ENCODE data around the gene COL2A1. TPM values are rescaled to one million over a fixed set of nuclear protein-coding genes. Genes with fewer than 3 reads are reported as not detected.

The COL2A1 gene
- total and polyA plus RNA-seq, 2 experiments from 2014 or later = not detected

DNA sequence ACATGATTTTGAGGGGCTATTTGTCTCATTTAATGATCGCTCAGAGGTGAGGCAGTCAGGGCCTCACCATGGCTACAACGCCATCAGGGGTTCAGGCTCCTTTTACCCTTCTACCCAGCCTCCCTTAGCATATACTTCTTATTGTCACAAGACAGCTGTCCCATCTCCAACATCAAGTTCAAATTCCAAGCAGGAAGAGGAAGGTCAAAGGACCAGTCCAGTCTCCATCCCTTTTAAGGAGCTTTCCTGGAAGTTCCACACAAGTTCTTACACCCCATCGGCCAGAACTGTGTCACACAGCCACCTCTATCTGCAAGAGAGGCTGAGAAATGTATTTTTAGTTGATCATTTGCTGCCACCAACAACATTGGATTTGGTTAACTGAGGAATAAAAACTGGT, 49.2 kb downstream of the COL2A1 start:
- H3K79me2 ChIP-seq (ENCODE audit: insufficient read depth) = no peaks in the 10 kb centered on the region
- H3K27ac ChIP-seq = no peak overlapping the region
- H3K27me3 ChIP-seq (replicated peaks; ENCODE audit: insufficient read depth) = no peaks in the 10 kb centered on the region
- no peak for DNase-seq
- TF ChIP-seq EZH2 (IDR thresholded peaks at IDR 0.05; ENCODE audit: insufficient read depth, poor library complexity, severe bottlenecking) (no peak), EZH2phosphoT487 (IDR thresholded peaks at IDR 0.05; ENCODE audit: insufficient read depth, low read depth) (no peak)
- H3K4me1 ChIP-seq (ENCODE audit: insufficient read depth) = no peaks in the 10 kb centered on the region
- in situ Hi-C loops (cut with MboI) = no loop called here
- H3K4me3 ChIP-seq = no peak overlapping the region
- no peak overlapping the region for H3K4me2 ChIP-seq (ENCODE audit: unreplicated experiment)
- H4K20me1 ChIP-seq (ENCODE audit: insufficient read depth) = no peaks in the 10 kb centered on the region
- no peak overlapping the region for H3K9ac ChIP-seq
- no peaks in the 10 kb centered on the region for H3K9me2 ChIP-seq (ENCODE audit: insufficient read depth)
- no peaks in the 10 kb centered on the region for H3K36me3 ChIP-seq (ENCODE audit: low read depth)
- no peaks in the 10 kb centered on the region for H3K9me3 ChIP-seq (ENCODE audit: low read depth)
- WGBS, 2 experiments (ENCODE audit: low coverage in 1 of 2, low lambda C conversion rate in 2 of 2, missing lambda C conversion rate in 2 of 2) = 65% methylated on average over 3 of the region's 3 CpGs
- peaks cover 6% of the 10 kb centered on the region; the same call in 1 of the 2 replicates for H3F3A ChIP-seq (ENCODE audit: insufficient read depth)
- no peak overlapping the region for H2AFZ ChIP-seq

DNA sequence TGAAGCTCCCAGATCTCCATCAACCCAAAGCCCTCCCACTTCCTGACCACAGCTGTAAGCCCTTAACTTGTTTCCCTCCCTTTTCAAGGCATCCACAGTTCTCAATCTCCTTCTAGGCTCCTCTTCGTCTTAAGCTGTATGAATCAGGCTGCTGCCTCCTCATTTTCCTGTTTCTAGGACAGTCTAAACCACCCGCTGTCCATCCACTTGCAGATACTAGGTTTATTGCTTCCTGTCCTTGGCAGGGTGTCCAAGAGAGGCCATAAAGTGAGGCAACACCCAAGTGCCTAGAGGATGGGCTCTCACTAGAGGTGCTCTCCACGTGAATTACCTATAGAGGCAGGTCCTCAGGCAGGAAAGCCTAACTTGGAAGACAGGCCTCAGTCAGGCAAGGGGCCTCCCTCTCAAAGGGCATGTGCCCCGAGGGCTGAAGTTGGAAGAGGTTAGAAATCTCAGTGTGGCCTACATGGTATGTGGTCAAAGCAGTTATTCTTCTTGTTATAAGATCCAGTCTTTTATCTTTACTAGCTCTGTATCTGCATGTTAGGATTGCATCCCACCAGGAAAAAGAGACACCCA, 49.7 kb downstream of the COL2A1 start:
- Histone ChIP-seq H3K27me3 (replicated peaks; ENCODE audit: insufficient read depth) (no peaks in the 10 kb centered on the region), H3K36me3 (ENCODE audit: low read depth) (no peaks in the 10 kb centered on the region), H3K27ac (no peak overlapping the region), H3K9ac (no peak overlapping the region), H2AFZ (no peak overlapping the region), H3K4me1 (ENCODE audit: insufficient read depth) (no peaks in the 10 kb centered on the region), H3K79me2 (ENCODE audit: insufficient read depth) (no peaks in the 10 kb centered on the region), H3F3A (ENCODE audit: insufficient read depth) (peaks cover 6% of the 10 kb centered on the region; the same call in 1 of the 2 replicates), H4K20me1 (ENCODE audit: insufficient read depth) (no peaks in the 10 kb centered on the region), H3K9me3 (ENCODE audit: low read depth) (no peaks in the 10 kb centered on the region), H3K4me3 (no peak overlapping the region), H3K4me2 (ENCODE audit: unreplicated experiment) (no peak overlapping the region), H3K9me2 (ENCODE audit: insufficient read depth) (no peaks in the 10 kb centered on the region)
- 75 to 76% methylated on average over 4 of the region's 4 CpGs for WGBS, 2 experiments (ENCODE audit: low coverage in 1 of 2, low lambda C conversion rate in 2 of 2, missing lambda C conversion rate in 2 of 2)
- TF ChIP-seq EZH2 (IDR thresholded peaks at IDR 0.05; ENCODE audit: insufficient read depth, poor library complexity, severe bottlenecking) = no peak
- no peak for TF ChIP-seq EZH2phosphoT487 (IDR thresholded peaks at IDR 0.05; ENCODE audit: insufficient read depth, low read depth)
- in situ Hi-C loops (cut with MboI) = no loop called here
- no peak for DNase-seq

DNA sequence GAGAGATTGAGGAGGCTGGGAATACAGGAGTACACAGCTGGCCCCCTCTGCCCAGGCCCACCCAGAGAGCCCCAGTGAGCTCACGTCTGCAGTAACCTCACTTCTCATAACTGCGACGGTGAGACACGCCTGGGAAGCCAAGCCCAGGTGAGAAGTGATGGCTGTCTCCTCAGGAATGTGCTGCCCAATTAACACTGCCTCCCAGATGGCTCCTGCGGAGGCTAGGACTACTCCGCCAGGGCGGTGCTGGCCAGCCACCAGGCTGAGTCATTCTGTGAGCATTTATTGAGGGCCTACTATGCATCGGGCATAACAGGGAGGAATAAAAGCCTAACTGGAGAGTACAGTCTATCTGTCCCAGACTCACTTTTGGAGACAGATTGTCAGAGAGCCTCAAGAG, 50.2 kb downstream of the COL2A1 start:
- Histone ChIP-seq H3K9me3 (ENCODE audit: low read depth) (no peaks in the 10 kb centered on the region), H3K27me3 (replicated peaks; ENCODE audit: insufficient read depth) (no peaks in the 10 kb centered on the region), H3K4me1 (ENCODE audit: insufficient read depth) (no peaks in the 10 kb centered on the region), H3F3A (ENCODE audit: insufficient read depth) (peaks cover 6% of the 10 kb centered on the region; the same call in 1 of the 2 replicates), H3K9ac (no peak overlapping the region), H3K9me2 (ENCODE audit: insufficient read depth) (no peaks in the 10 kb centered on the region), H3K36me3 (ENCODE audit: low read depth) (no peaks in the 10 kb centered on the region), H3K79me2 (ENCODE audit: insufficient read depth) (no peaks in the 10 kb centered on the region), H4K20me1 (ENCODE audit: insufficient read depth) (no peaks in the 10 kb centered on the region), H3K4me3 (no peak overlapping the region), H3K4me2 (ENCODE audit: unreplicated experiment) (no peak overlapping the region), H3K27ac (no peak overlapping the region), H2AFZ (no peak overlapping the region)
- WGBS, 2 experiments (ENCODE audit: low coverage in 1 of 2, low lambda C conversion rate in 2 of 2, missing lambda C conversion rate in 2 of 2) = 58 to 70% methylated on average over 8 of the region's 8 CpGs
- no peak for DNase-seq
- in situ Hi-C loops (cut with MboI) = no loop called here
- no peak for TF ChIP-seq EZH2phosphoT487 (IDR thresholded peaks at IDR 0.05; ENCODE audit: insufficient read depth, low read depth)
- TF ChIP-seq EZH2 (IDR thresholded peaks at IDR 0.05; ENCODE audit: insufficient read depth, poor library complexity, severe bottlenecking) = no peak

DNA sequence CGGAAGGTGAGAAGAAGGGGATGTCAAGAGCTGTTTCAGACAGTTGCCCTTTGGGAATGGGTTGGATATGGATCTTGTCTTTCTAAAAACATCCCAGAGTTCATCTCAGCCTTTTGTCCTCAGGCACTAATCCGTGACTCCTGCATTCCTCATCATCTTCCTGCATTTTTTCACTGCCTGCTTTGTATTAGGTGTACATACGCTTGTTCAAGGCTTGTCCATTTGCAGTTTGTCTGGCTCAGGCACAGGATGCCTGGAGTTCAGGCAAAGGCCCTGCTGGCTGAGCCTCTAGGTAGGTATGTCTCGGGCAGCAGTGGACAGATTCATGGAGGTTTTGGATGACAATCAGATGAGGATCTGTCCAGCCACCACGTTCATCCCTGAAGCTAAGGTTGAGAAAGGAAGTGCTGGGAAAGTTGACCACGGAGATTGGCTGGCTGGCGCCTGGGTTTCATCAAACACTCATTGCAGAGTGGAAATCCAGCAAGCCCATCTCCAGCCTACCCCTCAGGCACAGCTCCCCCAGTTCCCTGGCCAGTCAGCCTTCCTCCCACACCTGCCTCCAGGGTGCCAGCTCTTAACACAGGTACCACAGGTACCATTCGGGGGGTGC, 53.3 kb downstream of the COL2A1 start:
- WGBS, 2 experiments (ENCODE audit: low coverage in 1 of 2, low lambda C conversion rate in 2 of 2, missing lambda C conversion rate in 2 of 2) = 63 to 69% methylated on average over 8 of the region's 8 CpGs
- Histone ChIP-seq H4K20me1 (ENCODE audit: insufficient read depth) (no peaks in the 10 kb centered on the region), H2AFZ (no peak overlapping the region), H3K36me3 (ENCODE audit: low read depth) (no peaks in the 10 kb centered on the region), H3K9me2 (ENCODE audit: insufficient read depth) (no peaks in the 10 kb centered on the region), H3K79me2 (ENCODE audit: insufficient read depth) (no peaks in the 10 kb centered on the region), H3K9ac (no peak overlapping the region), H3K4me1 (ENCODE audit: insufficient read depth) (peaks cover 8% of the 10 kb centered on the region), H3K9me3 (ENCODE audit: low read depth) (no peaks in the 10 kb centered on the region), H3K27ac (no peak overlapping the region), H3F3A (ENCODE audit: insufficient read depth) (peaks cover 6% of the 10 kb centered on the region; the same call in 1 of the 2 replicates), H3K27me3 (replicated peaks; ENCODE audit: insufficient read depth) (no peaks in the 10 kb centered on the region), H3K4me2 (ENCODE audit: unreplicated experiment) (no peak overlapping the region), H3K4me3 (no peak overlapping the region)
- no peak for TF ChIP-seq EZH2 (IDR thresholded peaks at IDR 0.05; ENCODE audit: insufficient read depth, poor library complexity, severe bottlenecking)
- TF ChIP-seq EZH2phosphoT487 (IDR thresholded peaks at IDR 0.05; ENCODE audit: insufficient read depth, low read depth) = no peak
- in situ Hi-C loops (cut with MboI) = no loop called here
- DNase-seq = peak; percentile 39
